HEK293 (cell line): ENCODE results near the gene SBF2.

Experiments
- CTCF ChIA-PET: fragments of 350-600 bp; formaldehyde crosslinking; extraction: SDS; loops from one replicate; lab custom pipeline; 2021; ENCODE audit warnings: antibody characterized with exemption; lab: Yijun Ruan, JAX
- POLR2A ChIA-PET: fragments of 300-600 bp; formaldehyde crosslinking; extraction: SDS; loops from one replicate; lab custom pipeline; 2020; ENCODE audit warnings: antibody characterized with exemption, inconsistent platforms; lab: Yijun Ruan, JAX
- H3K27ac ChIP-seq: fragments of 200-500 bp; sonication (Bioruptor generic); 2 replicates; pipeline ENCODE4 v1.5.1; 2014; ENCODE audit warnings: low read depth, low read length, control low read depth, inconsistent platforms; ENCODE audit errors: extremely low read depth
- H3K36me3 ChIP-seq, 2 experiments: fragments of 200-500 bp in 1 of 2; sonication (Bioruptor generic) in 1 of 2; 1 replicate in 1 of 2; 2 replicates in 1 of 2; pipeline ENCODE4 v1.5.1; 2014 to 2017; ENCODE audit warnings: inconsistent platforms in 2 of 2, low read length in 2 of 2; ENCODE audit not compliant: control insufficient read depth in 2 of 2, insufficient read depth in 1 of 2
- H3K4me1 ChIP-seq: fragments of 200-500 bp; sonication (Bioruptor generic); 2 replicates; pipeline ENCODE4 v1.5.1; 2014; ENCODE audit warnings: mild to moderate bottlenecking, low read length, inconsistent platforms; ENCODE audit not compliant: control insufficient read depth, insufficient read depth
- H3K4me3 ChIP-seq: 2 replicates; pipeline ENCODE4 v1.5.1; 2011; ENCODE audit warnings: low read depth, mild to moderate bottlenecking, control low read depth, low read length, moderate library complexity
- H3K9me3 ChIP-seq: fragments of 200-500 bp; sonication (Bioruptor generic); 2 replicates; pipeline ENCODE4 v1.5.1; 2014; ENCODE audit warnings: low read depth, low read length, inconsistent platforms; ENCODE audit not compliant: control insufficient read depth, insufficient read depth
- GLIS2 ChIP-seq: fragments of 450-650 bp; formaldehyde crosslinking; IDR thresholded peaks from 2 replicates; pipeline ENCODE4 v1.5.1; 2016; ENCODE audit warnings: missing biosample characterization, missing genetic modification characterization
- INSM2 ChIP-seq: fragments of 450-650 bp; formaldehyde crosslinking; IDR thresholded peaks from 2 replicates; pipeline ENCODE4 v1.5.1; 2016; ENCODE audit warnings: missing biosample characterization, missing genetic modification characterization
- KLF17 ChIP-seq: fragments of 450-650 bp; formaldehyde crosslinking; IDR thresholded peaks from 2 replicates; pipeline ENCODE4 v1.5.1; 2016; ENCODE audit warnings: missing biosample characterization, missing genetic modification characterization
- SCRT1 ChIP-seq: fragments of 450-650 bp; formaldehyde crosslinking; IDR thresholded peaks from 2 replicates; pipeline ENCODE4 v1.5.1; 2016; ENCODE audit warnings: missing biosample characterization, missing genetic modification characterization, borderline replicate concordance
- TCF7L2 ChIP-seq: IDR thresholded peaks from 2 replicates; pipeline ENCODE4 v1.6.1; 2011; ENCODE audit warnings: low read depth, mild to moderate bottlenecking, inconsistent platforms, low read length, moderate library complexity, borderline replicate concordance
- ZBTB20 ChIP-seq: fragments of 450-650 bp; formaldehyde crosslinking; IDR thresholded peaks from 2 replicates; pipeline ENCODE4 v1.5.1; 2016; ENCODE audit warnings: missing biosample characterization, missing genetic modification characterization
- ZFHX2 ChIP-seq: fragments of 450-650 bp; formaldehyde crosslinking; conservative IDR thresholded peaks from 2 replicates; pipeline ENCODE4 v1.5.1; 2016; ENCODE audit warnings: missing biosample characterization, missing genetic modification characterization
- ZNF174 ChIP-seq: fragments of 450-650 bp; formaldehyde crosslinking; IDR thresholded peaks from 2 replicates; pipeline ENCODE4 v1.5.0; 2017; ENCODE audit warnings: missing biosample characterization, mild to moderate bottlenecking, missing genetic modification characterization
- ZNF184 ChIP-seq: fragments of 450-650 bp; IDR thresholded peaks from 2 replicates; pipeline ENCODE4 v1.5.1; 2018; ENCODE audit warnings: missing biosample characterization, mild to moderate bottlenecking, missing genetic modification characterization
- ZNF311 ChIP-seq: fragments of 450-650 bp; formaldehyde crosslinking; IDR thresholded peaks from 2 replicates; pipeline ENCODE4 v1.5.1; 2017; ENCODE audit warnings: missing biosample characterization, missing genetic modification characterization, borderline replicate concordance
- ZNF341 ChIP-seq: fragments of 450-650 bp; formaldehyde crosslinking; IDR thresholded peaks from 2 replicates; pipeline ENCODE4; 2016; ENCODE audit warnings: low read depth, missing biosample characterization, missing genetic modification characterization
- ZNF362 ChIP-seq: fragments of 450-650 bp; formaldehyde crosslinking; IDR thresholded peaks from 2 replicates; pipeline ENCODE4 v1.5.1; 2016; ENCODE audit warnings: missing biosample characterization, missing genetic modification characterization
- ZNF37A ChIP-seq: fragments of 450-650 bp; IDR thresholded peaks from 2 replicates; pipeline ENCODE4 v1.5.1; 2018; ENCODE audit warnings: missing biosample characterization, missing genetic modification characterization
- ZNF398 ChIP-seq: fragments of 450-650 bp; formaldehyde crosslinking; IDR thresholded peaks from 2 replicates; pipeline ENCODE4 v1.5.1; 2017; ENCODE audit warnings: missing biosample characterization, missing genetic modification characterization
- ZNF423 ChIP-seq: fragments of 450-650 bp; formaldehyde crosslinking; IDR thresholded peaks from 2 replicates; pipeline ENCODE4 v1.5.1; 2016; ENCODE audit warnings: missing biosample characterization, missing genetic modification characterization
- ZNF560 ChIP-seq: fragments of 450-650 bp; formaldehyde crosslinking; IDR thresholded peaks from 2 replicates; pipeline ENCODE4 v1.5.1; 2017; ENCODE audit warnings: missing biosample characterization, missing genetic modification characterization, borderline replicate concordance
- ZNF629 ChIP-seq: fragments of 450-650 bp; formaldehyde crosslinking; IDR thresholded peaks from 2 replicates; pipeline ENCODE4 v1.5.1; 2017; ENCODE audit warnings: missing biosample characterization, missing genetic modification characterization
- ZNF654 ChIP-seq: fragments of 450-650 bp; formaldehyde crosslinking; IDR thresholded peaks from 2 replicates; pipeline ENCODE4 v1.5.1; 2016; ENCODE audit warnings: low read depth, missing biosample characterization, missing genetic modification characterization
- ZNF76 ChIP-seq: fragments of 450-650 bp; formaldehyde crosslinking; IDR thresholded peaks from 2 replicates; pipeline ENCODE4; 2016; ENCODE audit warnings: low read depth, missing biosample characterization, missing genetic modification characterization, borderline replicate concordance
- ZNF785 ChIP-seq: fragments of 450-650 bp; formaldehyde crosslinking; IDR thresholded peaks from 2 replicates; pipeline ENCODE4 v1.5.1; 2016; ENCODE audit warnings: missing biosample characterization, missing genetic modification characterization

SBF2 gene

GRCh38 chr11:10192036-10192435, 102.0 kb downstream of the SBF2 start:
- Histone ChIP-seq H3K27ac (no peak overlapping the region), H3K9me3 (no peaks in the 10 kb centered on the region), H3K4me1 (no peaks in the 10 kb centered on the region), H3K36me3 (no peaks in the 10 kb centered on the region), H3K4me3 (no peak overlapping the region)
- POLR2A ChIA-PET, result no interaction called here
- no peak for TF ChIP-seq ZNF76 (tag by site-specific recombination)
- TF ChIP-seq ZNF311 (tag by site-specific recombination), result no peak
- TF ChIP-seq ZNF560 (tag by site-specific recombination), result no peak
- TF ChIP-seq ZNF341 (tag by site-specific recombination), result no peak
- TF ChIP-seq ZNF398 (tag by site-specific recombination), result no peak
- no peak for TF ChIP-seq ZBTB20
- no peak for TF ChIP-seq SCRT1 (tag by site-specific recombination)
- TF ChIP-seq KLF17 (tag by site-specific recombination), result no peak
- no peak for TF ChIP-seq ZNF174
- no peak for TF ChIP-seq INSM2
- no peak for TF ChIP-seq TCF7L2
- CTCF ChIA-PET, result interaction anchor here (2.6 to 2.8 kb wide), 2 partner anchors 11 to 16 kb away, joined by 7 to 10 read pairs; no protein-coding TSS in a partner anchor

- H3K9me3 ChIP-seq, result no peaks in the 10 kb centered on the region
- no peak for TF ChIP-seq ZNF362 (tag by site-specific recombination)
- 0 out of 2 replicates have a peak, but pooled peaks have one; percentile 12 for TF ChIP-seq ZNF654 (tag by site-specific recombination)
- CTCF ChIA-PET, result interaction anchor here (0.6 to 2.3 kb wide), 16 partner anchors 10 to 553 kb away, joined by 3 to 10 read pairs (median 4); no protein-coding TSS in a partner anchor
- POLR2A ChIA-PET, result interaction anchor here (2.2 kb wide), 1 partner anchor 123 kb away, joined by 20 read pairs; the partner anchor contains the start of gene ADM
- H3K27ac ChIP-seq, result no peak overlapping the region
- no peaks in the 10 kb centered on the region for H3K36me3 ChIP-seq
- H3K4me3 ChIP-seq, result no peak overlapping the region
- H3K4me1 ChIP-seq, result no peaks in the 10 kb centered on the region
Observed at GRCh38 chr11:10181811-10182210, 112.2 kb downstream of the SBF2 start.

- Histone ChIP-seq H3K4me3 (no peak overlapping the region), H3K9me3 (no peaks in the 10 kb centered on the region), H3K27ac (no peak overlapping the region), H3K36me3 (no peaks in the 10 kb centered on the region), H3K4me1 (no peaks in the 10 kb centered on the region)
- TF ChIP-seq ZNF37A (no peak), ZNF362 (tag by site-specific recombination) (no peak), ZNF629 (tag by site-specific recombination) (no peak), GLIS2 (tag by site-specific recombination) (no peak), ZNF560 (tag by site-specific recombination) (no peak), ZFHX2 (no peak), ZNF423 (tag by site-specific recombination) (no peak), ZNF785 (tag by site-specific recombination) (no peak), ZNF184 (no peak)
- POLR2A ChIA-PET, result interaction anchor here (1.1 kb wide), 1 partner anchor 143 kb away, joined by 3 read pairs; no protein-coding TSS in a partner anchor
- CTCF ChIA-PET, result interaction anchor here (0.7 to 2.0 kb wide), 3 partner anchors 43 to 389 kb away, joined by 3 to 7 read pairs (median 3); no protein-coding TSS in a partner anchor
Observed at GRCh38 chr11:10164621-10165020, 129.4 kb downstream of the SBF2 start.
